SK-N-SH treated with all-trans-retinoic acid at 6 μM for 48 hours (cell line): ENCODE data around the gene YBX1.

Source experiments
- ATAC-seq: fragments of 200-7000 bp; cut with Tn5 transposase; 3 replicates; pipeline ENCODE4 v1.9.1; 2020; ENCODE audit warnings: mild to moderate bottlenecking, moderate library complexity
- ARNTL ChIP-seq: fragments of 450-650 bp; formaldehyde crosslinking; IDR thresholded peaks from 2 replicates; pipeline ENCODE4 v1.5.0; 2020; ENCODE audit warnings: low read depth, mild to moderate bottlenecking, moderate library complexity, borderline replicate concordance
- CREB5 ChIP-seq: fragments of 250-450 bp; sonication (Bioruptor Pico); IDR thresholded peaks from 2 replicates; pipeline ENCODE4 v1.5.1; 2020; ENCODE audit warnings: low read depth, mild to moderate bottlenecking, moderate library complexity
- CSDC2 ChIP-seq: fragments of 250-450 bp; sonication (Bioruptor Pico); IDR thresholded peaks from 2 replicates; pipeline ENCODE4 v1.5.0; 2020; ENCODE audit warnings: mild to moderate bottlenecking, moderate library complexity
- CSRNP3 ChIP-seq: fragments of 250-450 bp; sonication (Bioruptor Pico); IDR thresholded peaks from 2 replicates; pipeline ENCODE4 v1.5.1; 2021; ENCODE audit warnings: mild to moderate bottlenecking, moderate library complexity
- ESRRG ChIP-seq: fragments of 250-450 bp; sonication (Bioruptor Pico); IDR thresholded peaks from 2 replicates; pipeline ENCODE4 v1.6.1; 2021; ENCODE audit warnings: mild to moderate bottlenecking
- GLIS3 ChIP-seq: fragments of 250-450 bp; sonication (Bioruptor Pico); IDR thresholded peaks from 2 replicates; pipeline ENCODE4 v1.5.0; 2020; ENCODE audit warnings: mild to moderate bottlenecking, moderate library complexity
- ISL1 ChIP-seq: fragments of 250-450 bp; sonication (Bioruptor Pico); IDR thresholded peaks from 2 replicates; pipeline ENCODE4 v2.1.2; 2022; ENCODE audit warnings: mild to moderate bottlenecking, moderate library complexity
- OSR1 ChIP-seq: fragments of 250-450 bp; sonication (Bioruptor Pico); IDR thresholded peaks from 2 replicates; pipeline ENCODE4 v1.8.0; 2022; ENCODE audit warnings: moderate library complexity, mild to moderate bottlenecking, inconsistent platforms
- RARB ChIP-seq: fragments of 250-450 bp; sonication (Bioruptor Pico); IDR thresholded peaks from 2 replicates; pipeline ENCODE4 v1.8.0; 2021; ENCODE audit warnings: mild to moderate bottlenecking, moderate library complexity
- SNAI2 ChIP-seq: fragments of 250-450 bp; sonication (Bioruptor Pico); IDR thresholded peaks from 2 replicates; pipeline ENCODE4 v1.5.0; 2020; ENCODE audit warnings: mild to moderate bottlenecking, moderate library complexity
- TCF4 ChIP-seq: fragments of 250-450 bp; sonication (Bioruptor Pico); IDR thresholded peaks from 2 replicates; pipeline ENCODE4 v1.8.0; 2021; ENCODE audit warnings: mild to moderate bottlenecking, moderate library complexity, borderline replicate concordance
- TOX ChIP-seq: fragments of 250-450 bp; sonication (Bioruptor Pico); IDR thresholded peaks from 2 replicates; pipeline ENCODE4 v1.8.0; 2021; ENCODE audit warnings: mild to moderate bottlenecking, moderate library complexity, borderline replicate concordance
- ZC3H10 ChIP-seq: fragments of 250-450 bp; sonication (Bioruptor Pico); IDR thresholded peaks from 2 replicates; pipeline ENCODE4 v1.5.1; 2021; ENCODE audit warnings: mild to moderate bottlenecking, moderate library complexity
- ZFP3 ChIP-seq: fragments of 250-450 bp; sonication (Bioruptor Pico); IDR thresholded peaks from 2 replicates; pipeline ENCODE4 v1.5.0; 2020; ENCODE audit warnings: mild to moderate bottlenecking, moderate library complexity
- ZFP30 ChIP-seq: fragments of 450-650 bp; formaldehyde crosslinking; IDR thresholded peaks from 2 replicates; pipeline ENCODE4 v1.5.0; 2022; ENCODE audit warnings: mild to moderate bottlenecking, moderate library complexity
- ZNF565 ChIP-seq: fragments of 450-650 bp; formaldehyde crosslinking; conservative IDR thresholded peaks from 2 replicates; pipeline ENCODE4 v1.5.0; 2020; ENCODE audit warnings: low read depth, mild to moderate bottlenecking, moderate library complexity
- ZNF70 ChIP-seq: fragments of 450-650 bp; formaldehyde crosslinking; IDR thresholded peaks from 2 replicates; pipeline ENCODE4 v1.5.0; 2020; ENCODE audit warnings: mild to moderate bottlenecking, moderate library complexity
- ZNF8 ChIP-seq: fragments of 450-650 bp; formaldehyde crosslinking; IDR thresholded peaks from 2 replicates; pipeline ENCODE4 v1.5.0; 2020; ENCODE audit warnings: mild to moderate bottlenecking, moderate library complexity
- TF ChIP-seq, protein P1 (sequence below): fragments of 250-450 bp; sonication (Bioruptor Pico); IDR thresholded peaks from 2 replicates; pipeline ENCODE4 v1.8.0; 2021; ENCODE audit warnings: low read depth, mild to moderate bottlenecking, moderate library complexity, borderline replicate concordance
- TF ChIP-seq, protein P2 (sequence below): fragments of 250-450 bp; sonication (Bioruptor Pico); IDR thresholded peaks from 2 replicates; pipeline ENCODE4 v1.5.0; 2020; ENCODE audit warnings: mild to moderate bottlenecking, moderate library complexity

The YBX1 gene

GRCh38 chr1:42742141-42742540 is 59.9 kb downstream of the YBX1 start:
- no peak for TF ChIP-seq CSRNP3 (CRISPR knock-in tag)
- no peak for TF ChIP-seq CSDC2 (CRISPR knock-in tag)
- no peak for TF ChIP-seq ARNTL (CRISPR knock-in tag)
- no peak for ATAC-seq

DNA sequence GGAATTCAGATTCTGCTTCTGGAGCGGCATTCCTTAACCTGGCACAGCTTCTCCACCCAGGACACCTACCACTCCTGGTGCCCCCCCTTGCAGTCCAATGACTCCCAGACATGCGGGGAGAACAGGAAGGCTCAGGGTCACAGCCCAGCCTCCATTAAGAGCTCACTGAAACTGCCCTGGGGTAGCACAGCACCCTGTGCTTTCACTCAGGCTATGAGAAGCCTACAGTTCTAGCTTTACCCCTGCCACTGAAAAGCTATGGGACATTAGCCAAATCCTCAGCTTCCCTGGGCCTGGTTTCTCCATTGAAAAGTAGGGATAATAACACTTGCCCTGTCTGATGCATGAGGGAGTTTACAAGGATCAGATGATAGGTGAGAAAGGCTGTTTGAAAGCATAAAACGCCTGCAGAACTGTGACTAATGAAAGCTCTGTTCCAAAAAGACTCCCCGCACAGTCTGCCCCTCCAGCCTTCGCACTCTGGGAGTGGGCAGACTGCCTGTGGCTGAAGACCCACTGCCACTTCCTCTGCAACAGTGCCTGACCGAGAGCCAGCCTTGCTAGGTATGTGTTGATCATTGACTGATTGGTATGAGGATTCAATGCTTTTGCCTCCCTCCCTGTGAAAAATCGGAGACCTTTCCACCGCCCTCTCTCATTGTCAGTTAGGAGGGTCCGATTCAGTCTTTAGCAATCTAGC is 60.5 kb downstream of the YBX1 start:
- TF ChIP-seq OSR1 (CRISPR knock-in tag) (no peak), ZC3H10 (CRISPR knock-in tag) (no peak), ZFP30 (CRISPR knock-in tag) (no peak), CSRNP3 (CRISPR knock-in tag) (no peak), RARB (CRISPR knock-in tag) (no peak), ZNF8 (no peak), GLIS3 (CRISPR knock-in tag) (no peak), TOX (CRISPR knock-in tag) (no peak), ESRRG (CRISPR knock-in tag) (no peak), TCF4 (CRISPR knock-in tag) (no peak)

GRCh38 chr1:42743317-42744147 is 61.3 kb downstream of the YBX1 start:
- no peak for ATAC-seq
- no peak for TF ChIP-seq CSDC2 (CRISPR knock-in tag)
- TF ChIP-seq, protein P1, sequence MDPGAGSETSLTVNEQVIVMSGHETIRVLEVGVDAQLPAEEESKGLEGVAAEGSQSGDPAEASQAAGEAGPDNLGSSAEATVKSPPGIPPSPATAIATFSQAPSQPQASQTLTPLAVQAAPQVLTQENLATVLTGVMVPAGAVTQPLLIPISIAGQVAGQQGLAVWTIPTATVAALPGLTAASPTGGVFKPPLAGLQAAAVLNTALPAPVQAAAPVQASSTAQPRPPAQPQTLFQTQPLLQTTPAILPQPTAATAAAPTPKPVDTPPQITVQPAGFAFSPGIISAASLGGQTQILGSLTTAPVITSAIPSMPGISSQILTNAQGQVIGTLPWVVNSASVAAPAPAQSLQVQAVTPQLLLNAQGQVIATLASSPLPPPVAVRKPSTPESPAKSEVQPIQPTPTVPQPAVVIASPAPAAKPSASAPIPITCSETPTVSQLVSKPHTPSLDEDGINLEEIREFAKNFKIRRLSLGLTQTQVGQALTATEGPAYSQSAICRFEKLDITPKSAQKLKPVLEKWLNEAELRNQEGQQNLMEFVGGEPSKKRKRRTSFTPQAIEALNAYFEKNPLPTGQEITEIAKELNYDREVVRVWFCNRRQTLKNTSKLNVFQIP = no peak
- TF ChIP-seq CREB5 (CRISPR knock-in tag) = no peak
- TF ChIP-seq, protein P2, sequence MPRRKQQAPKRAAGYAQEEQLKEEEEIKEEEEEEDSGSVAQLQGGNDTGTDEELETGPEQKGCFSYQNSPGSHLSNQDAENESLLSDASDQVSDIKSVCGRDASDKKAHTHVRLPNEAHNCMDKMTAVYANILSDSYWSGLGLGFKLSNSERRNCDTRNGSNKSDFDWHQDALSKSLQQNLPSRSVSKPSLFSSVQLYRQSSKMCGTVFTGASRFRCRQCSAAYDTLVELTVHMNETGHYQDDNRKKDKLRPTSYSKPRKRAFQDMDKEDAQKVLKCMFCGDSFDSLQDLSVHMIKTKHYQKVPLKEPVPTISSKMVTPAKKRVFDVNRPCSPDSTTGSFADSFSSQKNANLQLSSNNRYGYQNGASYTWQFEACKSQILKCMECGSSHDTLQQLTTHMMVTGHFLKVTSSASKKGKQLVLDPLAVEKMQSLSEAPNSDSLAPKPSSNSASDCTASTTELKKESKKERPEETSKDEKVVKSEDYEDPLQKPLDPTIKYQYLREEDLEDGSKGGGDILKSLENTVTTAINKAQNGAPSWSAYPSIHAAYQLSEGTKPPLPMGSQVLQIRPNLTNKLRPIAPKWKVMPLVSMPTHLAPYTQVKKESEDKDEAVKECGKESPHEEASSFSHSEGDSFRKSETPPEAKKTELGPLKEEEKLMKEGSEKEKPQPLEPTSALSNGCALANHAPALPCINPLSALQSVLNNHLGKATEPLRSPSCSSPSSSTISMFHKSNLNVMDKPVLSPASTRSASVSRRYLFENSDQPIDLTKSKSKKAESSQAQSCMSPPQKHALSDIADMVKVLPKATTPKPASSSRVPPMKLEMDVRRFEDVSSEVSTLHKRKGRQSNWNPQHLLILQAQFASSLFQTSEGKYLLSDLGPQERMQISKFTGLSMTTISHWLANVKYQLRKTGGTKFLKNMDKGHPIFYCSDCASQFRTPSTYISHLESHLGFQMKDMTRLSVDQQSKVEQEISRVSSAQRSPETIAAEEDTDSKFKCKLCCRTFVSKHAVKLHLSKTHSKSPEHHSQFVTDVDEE (CRISPR knock-in tag) = no peak
- no peak for TF ChIP-seq TCF4 (CRISPR knock-in tag)
- TF ChIP-seq GLIS3 (CRISPR knock-in tag) = no peak
- TF ChIP-seq SNAI2 (CRISPR knock-in tag) = no peak
- TF ChIP-seq RARB (CRISPR knock-in tag) = no peak
- no peak for TF ChIP-seq ZNF70 (CRISPR knock-in tag)
- no peak for TF ChIP-seq ZFP3 (CRISPR knock-in tag)
- TF ChIP-seq ZC3H10 (CRISPR knock-in tag) = no peak

More for the DNA sequence above, 60.5 kb downstream of the YBX1 start:
- ATAC-seq = no peak

- no peak for ATAC-seq
- TF ChIP-seq, protein P2 (CRISPR knock-in tag) = no peak
- no peak for TF ChIP-seq ISL1
- no peak for TF ChIP-seq ZNF565 (CRISPR knock-in tag)
- TF ChIP-seq ARNTL (CRISPR knock-in tag) = no peak
- no peak for TF ChIP-seq ZC3H10 (CRISPR knock-in tag)
- no peak for TF ChIP-seq RARB (CRISPR knock-in tag)
- no peak for TF ChIP-seq CSRNP3 (CRISPR knock-in tag)
- TF ChIP-seq SNAI2 (CRISPR knock-in tag) = no peak
Observed at GRCh38 chr1:42744148-42744413, 61.9 kb downstream of the YBX1 start.
